Sigmoid colon (tissue), 4 donors: ENCODE results near the gene SULT4A1.

Source experiments
- POLR2AphosphoS5 ChIP-seq, 4 donors: sonication (generic); formaldehyde crosslinking; IDR thresholded peaks; one replicate each; pipeline ENCODE4 v1.6.1; 2017; ENCODE audit warnings: antibody characterized with exemption in 4 of 4
- TF ChIP-seq, protein P1 (sequence below), 4 experiments: fragments of 450-650 bp in 3 of 4; fragments of 200-600 bp in 1 of 4; IDR thresholded peaks; one replicate each; pipeline ENCODE4 v1.5.1; 2016 to 2019; ENCODE audit warnings: antibody characterized with exemption in 4 of 4, mild to moderate bottlenecking in 3 of 4, moderate library complexity in 2 of 4

DNA sequence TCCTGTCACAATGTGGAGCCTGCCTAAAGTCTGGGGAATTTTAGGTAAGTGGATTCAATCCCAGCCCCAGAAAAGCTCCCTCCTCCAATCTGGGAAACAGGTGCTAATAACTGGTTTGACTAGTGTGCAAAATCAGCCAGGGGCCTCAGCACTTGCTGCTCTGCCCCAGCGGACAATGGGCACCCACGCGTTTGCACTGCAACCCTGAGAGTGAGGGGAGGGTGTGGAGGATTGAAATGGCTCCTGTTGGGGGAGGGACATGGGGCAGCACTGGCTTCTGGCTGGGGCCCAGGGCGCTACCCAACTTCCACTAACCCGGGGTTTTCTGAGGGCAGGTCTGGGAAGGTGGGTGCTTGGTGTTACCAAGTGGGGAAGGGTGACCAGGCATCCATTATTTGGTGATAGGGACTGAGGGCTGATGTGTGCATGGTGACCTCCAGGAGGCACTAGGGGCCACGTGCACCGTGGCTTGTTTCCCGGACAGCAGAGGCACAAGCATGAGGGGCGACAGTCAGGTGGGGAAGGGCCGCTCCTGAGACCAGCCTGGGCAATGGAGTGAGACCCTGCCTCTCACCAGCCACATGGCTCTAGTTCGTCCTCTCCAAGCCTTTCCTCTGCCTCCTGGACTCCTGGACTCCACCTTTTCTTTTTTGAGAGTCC is 33.8 kb upstream of the SULT4A1 start:
- TF ChIP-seq, protein P1, sequence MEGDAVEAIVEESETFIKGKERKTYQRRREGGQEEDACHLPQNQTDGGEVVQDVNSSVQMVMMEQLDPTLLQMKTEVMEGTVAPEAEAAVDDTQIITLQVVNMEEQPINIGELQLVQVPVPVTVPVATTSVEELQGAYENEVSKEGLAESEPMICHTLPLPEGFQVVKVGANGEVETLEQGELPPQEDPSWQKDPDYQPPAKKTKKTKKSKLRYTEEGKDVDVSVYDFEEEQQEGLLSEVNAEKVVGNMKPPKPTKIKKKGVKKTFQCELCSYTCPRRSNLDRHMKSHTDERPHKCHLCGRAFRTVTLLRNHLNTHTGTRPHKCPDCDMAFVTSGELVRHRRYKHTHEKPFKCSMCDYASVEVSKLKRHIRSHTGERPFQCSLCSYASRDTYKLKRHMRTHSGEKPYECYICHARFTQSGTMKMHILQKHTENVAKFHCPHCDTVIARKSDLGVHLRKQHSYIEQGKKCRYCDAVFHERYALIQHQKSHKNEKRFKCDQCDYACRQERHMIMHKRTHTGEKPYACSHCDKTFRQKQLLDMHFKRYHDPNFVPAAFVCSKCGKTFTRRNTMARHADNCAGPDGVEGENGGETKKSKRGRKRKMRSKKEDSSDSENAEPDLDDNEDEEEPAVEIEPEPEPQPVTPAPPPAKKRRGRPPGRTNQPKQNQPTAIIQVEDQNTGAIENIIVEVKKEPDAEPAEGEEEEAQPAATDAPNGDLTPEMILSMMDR (IDR thresholded peaks at IDR 0.05) = no peak
- TF ChIP-seq POLR2AphosphoS5 (IDR thresholded peaks at IDR 0.05) = no peak
